GM12873 (cell line): ENCODE data around the gene TNFAIP8L3.

Source experiments
- TF ChIP-seq, protein P1 (sequence below): IDR thresholded peaks from 2 replicates; pipeline ENCODE4 v1.5.1; 2012; ENCODE audit warnings: low read depth, mild to moderate bottlenecking, moderate library complexity, low read length, control low read depth; ENCODE audit not compliant: insufficient read depth; ENCODE audit errors: missing control alignments

The TNFAIP8L3 gene

DNA sequence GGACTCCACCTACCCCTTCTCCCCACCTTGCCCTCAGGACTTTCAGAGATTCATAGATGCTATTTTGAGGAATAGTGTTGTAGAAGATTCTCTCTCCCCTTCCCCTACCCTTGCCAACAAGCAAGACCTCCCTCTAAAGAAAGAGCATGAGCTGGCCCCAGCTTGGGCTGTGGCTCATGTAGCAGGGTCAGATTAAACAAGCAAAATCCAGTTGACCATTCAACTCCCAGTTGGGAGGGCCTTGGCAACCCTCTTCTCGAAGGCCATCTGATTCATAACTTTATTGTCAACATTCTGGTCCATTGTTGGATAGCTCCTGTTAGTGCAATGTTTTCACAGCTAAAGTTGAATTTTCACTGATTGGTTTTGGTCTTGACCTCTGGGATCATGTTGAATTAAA, 41.1 kb downstream of the TNFAIP8L3 start:
- TF ChIP-seq, protein P1, sequence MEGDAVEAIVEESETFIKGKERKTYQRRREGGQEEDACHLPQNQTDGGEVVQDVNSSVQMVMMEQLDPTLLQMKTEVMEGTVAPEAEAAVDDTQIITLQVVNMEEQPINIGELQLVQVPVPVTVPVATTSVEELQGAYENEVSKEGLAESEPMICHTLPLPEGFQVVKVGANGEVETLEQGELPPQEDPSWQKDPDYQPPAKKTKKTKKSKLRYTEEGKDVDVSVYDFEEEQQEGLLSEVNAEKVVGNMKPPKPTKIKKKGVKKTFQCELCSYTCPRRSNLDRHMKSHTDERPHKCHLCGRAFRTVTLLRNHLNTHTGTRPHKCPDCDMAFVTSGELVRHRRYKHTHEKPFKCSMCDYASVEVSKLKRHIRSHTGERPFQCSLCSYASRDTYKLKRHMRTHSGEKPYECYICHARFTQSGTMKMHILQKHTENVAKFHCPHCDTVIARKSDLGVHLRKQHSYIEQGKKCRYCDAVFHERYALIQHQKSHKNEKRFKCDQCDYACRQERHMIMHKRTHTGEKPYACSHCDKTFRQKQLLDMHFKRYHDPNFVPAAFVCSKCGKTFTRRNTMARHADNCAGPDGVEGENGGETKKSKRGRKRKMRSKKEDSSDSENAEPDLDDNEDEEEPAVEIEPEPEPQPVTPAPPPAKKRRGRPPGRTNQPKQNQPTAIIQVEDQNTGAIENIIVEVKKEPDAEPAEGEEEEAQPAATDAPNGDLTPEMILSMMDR = no peak

DNA sequence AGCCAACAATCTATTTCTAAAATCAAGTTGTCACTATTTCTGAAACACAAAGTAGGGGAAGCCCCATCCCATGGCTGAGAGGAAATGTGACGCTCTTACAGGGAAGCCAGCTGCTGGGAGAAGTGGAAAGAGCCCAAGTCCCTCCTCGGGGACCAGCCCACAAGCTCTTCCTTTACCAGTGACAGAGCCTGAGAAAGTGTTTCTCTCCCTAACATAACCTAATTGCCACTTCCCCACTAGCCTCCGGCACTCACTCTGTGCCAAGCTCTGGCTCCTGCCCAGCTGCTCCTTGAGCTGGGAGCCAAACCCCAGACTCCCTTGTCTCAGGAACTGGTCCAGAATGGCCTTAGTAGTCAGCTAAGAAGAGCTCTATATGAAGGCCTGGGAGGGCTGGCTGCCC, 42.9 kb downstream of the TNFAIP8L3 start:
- TF ChIP-seq, protein P1 = no peak

DNA sequence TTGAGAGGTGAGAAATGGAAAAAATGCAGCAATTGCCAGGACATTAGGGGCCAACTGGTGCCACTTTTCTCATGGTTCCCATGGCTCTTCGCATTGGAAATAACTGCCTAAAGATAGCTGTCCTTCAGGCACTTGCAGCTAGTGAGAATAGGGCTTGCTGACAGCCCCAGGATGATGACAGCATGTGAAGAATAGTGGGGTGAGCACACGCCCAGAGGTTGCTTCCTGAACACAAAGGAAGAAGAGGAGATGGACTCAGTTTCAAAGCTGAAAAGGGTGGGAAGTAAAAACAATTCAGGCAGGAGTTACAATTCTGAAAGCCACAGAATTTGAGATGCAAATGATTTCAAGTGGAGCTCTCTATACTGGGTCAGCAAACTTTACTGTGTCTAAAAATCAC, 45.6 kb downstream of the TNFAIP8L3 start:
- TF ChIP-seq, protein P1 = no peak

DNA sequence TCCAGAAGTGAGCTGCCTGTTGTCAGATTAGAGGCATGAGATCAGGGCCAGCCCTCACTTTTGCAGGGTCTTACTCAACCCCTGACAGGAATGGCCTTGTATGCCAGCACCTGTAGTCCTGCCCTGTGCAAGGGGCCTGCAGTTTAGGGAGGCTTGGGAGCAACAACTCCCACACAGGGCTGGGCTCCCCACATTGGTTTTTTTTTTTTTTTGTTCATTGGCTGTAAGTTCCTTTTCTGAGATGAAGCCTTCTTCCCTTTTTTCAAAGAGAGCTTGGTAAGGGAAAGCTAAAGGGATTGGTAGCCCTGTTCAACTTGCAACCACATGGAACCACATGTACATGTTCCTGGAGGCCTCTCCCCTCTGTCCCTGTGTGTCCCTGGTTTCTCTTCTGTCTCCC, 46.4 kb downstream of the TNFAIP8L3 start:
- TF ChIP-seq, protein P1 = no peak

DNA sequence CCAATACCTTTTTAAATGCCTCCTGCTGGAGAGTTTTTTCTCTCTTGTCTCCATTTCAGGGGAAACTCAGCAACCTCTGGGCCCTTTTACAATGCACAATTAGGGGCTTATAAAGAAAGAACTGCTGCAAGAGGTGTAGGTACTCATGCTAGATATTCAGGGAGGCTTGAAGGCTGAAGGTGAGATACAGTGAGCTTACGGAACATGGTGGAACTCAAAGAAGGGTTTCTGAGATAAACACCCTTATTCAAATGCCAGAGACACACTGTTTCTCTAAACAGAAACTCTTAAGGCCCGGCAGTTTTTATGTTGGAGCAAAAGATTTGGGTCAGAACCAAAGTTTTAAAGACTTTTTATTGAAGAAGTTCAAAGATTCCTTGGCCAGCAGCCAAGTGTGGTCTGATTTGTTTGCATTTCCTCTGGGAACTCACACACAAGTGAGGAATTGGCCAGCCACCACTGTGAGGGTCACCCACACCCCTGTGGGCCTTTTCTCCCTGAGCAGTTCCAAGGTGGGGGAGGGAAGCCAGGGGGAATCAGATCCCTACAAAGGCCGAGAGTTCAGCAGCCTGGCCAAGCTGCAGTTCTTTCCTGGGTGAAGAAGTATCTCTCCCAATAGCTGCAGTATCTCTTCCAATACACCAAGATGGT, 47.8 kb downstream of the TNFAIP8L3 start:
- TF ChIP-seq, protein P1 = no peak

DNA sequence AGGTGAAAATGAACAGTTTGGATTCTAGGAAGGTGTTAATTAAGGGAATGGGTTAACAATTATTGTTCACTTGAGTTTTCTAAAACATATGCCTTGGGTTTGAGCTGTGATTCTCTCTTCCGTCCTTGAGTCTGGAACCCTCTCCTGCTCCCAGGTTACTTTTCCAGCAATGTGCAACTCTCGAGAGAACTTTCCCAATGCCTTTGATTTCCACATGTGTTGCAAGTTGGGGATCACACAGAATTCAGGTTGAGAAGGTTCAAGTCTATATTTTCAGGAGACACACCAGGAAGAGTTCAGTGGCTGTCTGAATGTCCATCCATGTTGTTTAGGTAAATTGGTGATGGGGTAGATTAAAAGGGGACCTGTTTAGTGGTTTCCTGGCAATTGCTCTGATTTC, 48.7 kb downstream of the TNFAIP8L3 start:
- TF ChIP-seq, protein P1 = no peak

DNA sequence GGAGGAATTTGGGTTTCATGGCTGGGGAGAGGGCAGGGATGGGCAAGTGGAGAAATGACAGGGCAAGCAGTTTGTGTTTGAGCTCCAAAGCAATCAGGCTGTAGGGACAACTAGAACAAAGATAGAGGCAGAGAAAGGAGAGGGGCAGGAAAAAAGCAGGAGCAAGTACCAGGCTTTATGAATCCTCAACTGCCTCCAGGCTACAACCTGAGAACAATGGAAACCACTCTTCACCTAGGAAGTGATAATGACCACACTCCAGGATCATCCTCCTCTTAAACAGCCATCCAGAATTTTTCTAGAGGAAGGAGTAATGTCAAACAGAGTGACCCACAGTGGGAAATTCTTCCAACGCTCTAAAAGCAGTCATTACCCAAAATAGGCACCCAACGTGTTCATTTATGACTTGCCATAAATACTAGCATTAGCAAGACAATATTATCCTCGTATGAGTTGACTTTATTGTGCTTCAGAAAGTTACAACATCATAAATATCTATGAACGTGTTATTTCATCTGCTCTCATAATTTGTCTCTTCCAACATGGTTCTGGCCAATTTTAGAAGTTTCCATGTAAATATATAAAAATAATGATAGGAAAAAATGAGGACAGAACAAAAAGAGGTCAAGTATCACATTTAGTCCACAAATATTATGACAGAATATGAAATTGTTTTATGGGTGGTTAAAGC, 50.5 kb downstream of the TNFAIP8L3 start:
- TF ChIP-seq, protein P1 = no peak
